A673 (cell line): ENCODE data around the gene RAPGEF2.

ENCODE experiments used
- CTCF ChIP-seq: fragments of 300-800, 200-600 bp; sonication (generic); conservative IDR thresholded peaks from 2 replicates; pipeline ENCODE4 v1.5.1; 2017; ENCODE audit warnings: low read depth, mild to moderate bottlenecking, antibody characterized with exemption, low read length, moderate library complexity, mixed read lengths
- EZH2 ChIP-seq: fragments of 200-600 bp; sonication (generic); IDR thresholded peaks from 2 replicates; pipeline ENCODE4 v1.6.1; 2017; ENCODE audit warnings: borderline replicate concordance, low read depth, mild to moderate bottlenecking, mixed read lengths, antibody characterized with exemption, low read length; ENCODE audit not compliant: poor library complexity, severe bottlenecking

GRCh38 chr4:159143687-159144086 is 40.8 kb downstream of the RAPGEF2 start:
- TF ChIP-seq CTCF: no peak
- TF ChIP-seq EZH2: no peak
